Esophagus muscularis mucosa (tissue), 4 donors: ENCODE measurements around the gene TBC1D16. TPM values are rescaled to one million over a fixed set of nuclear protein-coding genes. Genes with fewer than 3 reads are reported as not detected.

Experiments
- DNase-seq: peaks from one replicate; pipeline ENCODE4 v3.0.0-alpha.2; 2017; ENCODE audit errors: extremely low spot score
- H3K27ac ChIP-seq, 4 donors: fragments of 200-600 bp; sonication (generic); replicated peaks in 1 of 4; 1 replicate in 3 of 4; 2 replicates in 1 of 4; pipeline ENCODE4 v1.5.1; 2016 to 2019; ENCODE audit warnings: mild to moderate bottlenecking in 1 of 4
- H3K27me3 ChIP-seq, 4 donors: fragments of 200-600 bp; sonication (generic); one replicate each; pipeline versions ENCODE4 v1.5.1 to v1.6.0; 2016 to 2019
- H3K36me3 ChIP-seq, 4 donors: fragments of 200-600 bp; sonication (generic); one replicate each; pipeline ENCODE4 v1.5.1; 2016 to 2019
- H3K4me1 ChIP-seq, 4 donors: fragments of 200-600 bp; sonication (generic); one replicate each; pipeline ENCODE4 v1.5.1; 2016 to 2019
- H3K4me3 ChIP-seq, 4 donors: fragments of 200-600 bp; sonication (generic); 1 replicate in 2 of 4; 2 replicates in 2 of 4; pipeline ENCODE4 v1.5.1; 2016 to 2019; ENCODE audit warnings: mild to moderate bottlenecking in 4 of 4, moderate library complexity in 1 of 4
- H3K9me3 ChIP-seq, 4 donors: fragments of 200-600 bp; sonication (generic); 1 replicate in 3 of 4; 2 replicates in 1 of 4; pipeline ENCODE4 v1.5.1; 2016 to 2019
- CTCF ChIP-seq, 3 experiments: fragments of 200-600 bp in 2 of 3; fragments of 450-650 bp in 1 of 3; sonication (generic) in 2 of 3; IDR thresholded peaks; one replicate each; pipeline ENCODE4 v1.5.1; 2017 to 2019; ENCODE audit warnings: antibody characterized with exemption in 3 of 3, mild to moderate bottlenecking in 2 of 3, moderate library complexity in 1 of 3
- EP300 ChIP-seq: sonication (generic); formaldehyde crosslinking; IDR thresholded peaks from one replicate; pipeline ENCODE4 v1.6.1; 2017; ENCODE audit warnings: antibody characterized with exemption
- POLR2A ChIP-seq: fragments of 450-650 bp; IDR thresholded peaks from one replicate; pipeline ENCODE4 v1.6.1; 2017; ENCODE audit warnings: antibody characterized with exemption, moderate library complexity, mild to moderate bottlenecking, low read depth
- POLR2AphosphoS5 ChIP-seq, 2 donors: sonication (generic); formaldehyde crosslinking; IDR thresholded peaks; one replicate each; pipeline ENCODE4 v1.6.1; 2017; ENCODE audit warnings: antibody characterized with exemption in 2 of 2
- whole genome bisulfite sequencing: methylation state at CpG from one replicate; pipeline ENCODE4 v1.1.5; 2018; 5-methylcytosine and 5-hydroxymethylcytosine counted together
- intact Hi-C: fragments of 100-400 bp; cut with DNase I; formaldehyde crosslinking; loops from one replicate; pipeline ENCODE4 v1.15.1; 2023
- total RNA-seq, 4 donors: library from RNA; depleted of rRNA; stranded (reverse); fragments of >200 nt; gene quantifications; one replicate each; pipeline versions ENCODE4 v1.1.0 to v1.2.1, GENCODE V29; 2016

Gene TBC1D16
- total RNA-seq, 4 donors from 2014 or later: 30.3 to 37.4 (median 33.2) TPM

- WGBS: 89% methylated on average over 10 of the region's 20 CpGs
- DNase-seq: no peak
- no peak overlapping the region for H3K27ac ChIP-seq
- no peaks in the 10 kb centered on the region for H3K9me3 ChIP-seq
- H3K36me3 ChIP-seq: peaks cover 0 to 38% (median 26%) of the 10 kb centered on the region in 4 donors
- TF ChIP-seq CTCF (IDR thresholded peaks at IDR 0.05) (no peak), POLR2AphosphoS5 (IDR thresholded peaks at IDR 0.05) (no peak), POLR2A (no peak), EP300 (no peak)
- intact Hi-C loops: no loop called here
- H3K27me3 ChIP-seq: no peaks in the 10 kb centered on the region
- H3K4me3 ChIP-seq: no peak overlapping the region
- no peaks in the 10 kb centered on the region for H3K4me1 ChIP-seq
Measured at GRCh38 chr17:79975498-79976134, 60.1 kb downstream of the TBC1D16 start.

- Histone ChIP-seq H3K4me1 (no peaks in the 10 kb centered on the region), H3K36me3 (peaks cover 0 to 38% (median 26%) of the 10 kb centered on the region in 4 donors), H3K27ac (no peak overlapping the region), H3K9me3 (no peaks in the 10 kb centered on the region), H3K27me3 (no peaks in the 10 kb centered on the region), H3K4me3 (no peak overlapping the region)
- WGBS: 93% methylated on average over 23 of the region's 23 CpGs
- intact Hi-C loops: no loop called here
- TF ChIP-seq POLR2A: no peak
- TF ChIP-seq CTCF (IDR thresholded peaks at IDR 0.05): no peak
- TF ChIP-seq EP300: no peak
- no peak for TF ChIP-seq POLR2AphosphoS5 (IDR thresholded peaks at IDR 0.05)
- no peak for DNase-seq
Measured at GRCh38 chr17:79974566-79975497, 60.8 kb downstream of the TBC1D16 start.

- H3K27ac ChIP-seq: no peak overlapping the region
- H3K4me3 ChIP-seq: no peak overlapping the region
- 96% methylated on average over 9 of the region's 9 CpGs for whole genome bisulfite sequencing
- DNase-seq: no peak
- peaks cover 0 to 24% (median 15%) of the 10 kb centered on the region in 4 donors for H3K36me3 ChIP-seq
- no peaks in the 10 kb centered on the region for H3K4me1 ChIP-seq
- TF ChIP-seq EP300 (no peak), POLR2AphosphoS5 (IDR thresholded peaks at IDR 0.05) (no peak), POLR2A (no peak), CTCF (IDR thresholded peaks at IDR 0.05) (no peak)
- no peaks in the 10 kb centered on the region for H3K27me3 ChIP-seq
- no peaks in the 10 kb centered on the region for H3K9me3 ChIP-seq
- intact Hi-C loops: no loop called here
Measured at GRCh38 chr17:79971651-79972050, 64.0 kb downstream of the TBC1D16 start.

- 50% methylated on average over 10 of the region's 10 CpGs for WGBS
- no peak for DNase-seq
- no peaks in the 10 kb centered on the region for H3K4me1 ChIP-seq
- TF ChIP-seq CTCF (IDR thresholded peaks at IDR 0.05): peak in 2 of 3 experiments; percentile 14 to 24
- TF ChIP-seq POLR2AphosphoS5 (IDR thresholded peaks at IDR 0.05): no peak
- no peak for TF ChIP-seq EP300
- TF ChIP-seq POLR2A: no peak
- no peak overlapping the region for H3K4me3 ChIP-seq
- no peaks in the 10 kb centered on the region for H3K27me3 ChIP-seq
- H3K9me3 ChIP-seq: no peaks in the 10 kb centered on the region
- intact Hi-C loops: no loop called here
- H3K36me3 ChIP-seq: peaks cover 0 to 24% (median 15%) of the 10 kb centered on the region in 4 donors
- H3K27ac ChIP-seq: no peak overlapping the region
Measured at GRCh38 chr17:79970576-79971068, 65.0 kb downstream of the TBC1D16 start.
